NCI-H446 treated with DMSO at 0.1 percent for 48 hours (cell line): ENCODE measurements around the gene TMF1.

Experiments
- DNase-seq: peaks from one replicate; lab custom pipeline; 2025; lab: John Stamatoyannopoulos, UW

The TMF1 gene

GRCh38 chr3:69014022-69014580 is 38.0 kb downstream of the TMF1 start:
- no peak for DNase-seq

GRCh38 chr3:69013253-69014021 is 38.7 kb downstream of the TMF1 start, which contains the start of gene EOGT:
EOGT (minus strand) TSS chr3:69013684; CDS start chr3:69009846, 3,838 bp downstream.
- DNase-seq: peak; percentile 36

- no peak for DNase-seq
These were observed 39.3 kb downstream of the TMF1 start for GRCh38 chr3:69012800-69013252.

- DNase-seq: no peak
These were observed 39.9 kb downstream of the TMF1 start for GRCh38 chr3:69012100-69012799.

GRCh38 chr3:69011096-69011730 is 40.9 kb downstream of the TMF1 start:
- no peak for DNase-seq

- no peak for DNase-seq
These were observed 42.3 kb downstream of the TMF1 start for GRCh38 chr3:69009559-69010410.

GRCh38 chr3:69008980-69009379 is 43.2 kb downstream of the TMF1 start:
- DNase-seq: no peak

GRCh38 chr3:69005791-69006482 is 46.2 kb downstream of the TMF1 start:
- no peak for DNase-seq

GRCh38 chr3:69005071-69005790 is 46.9 kb downstream of the TMF1 start:
- DNase-seq: no peak

GRCh38 chr3:69004138-69004537 is 48.0 kb downstream of the TMF1 start:
- no peak for DNase-seq

GRCh38 chr3:68999605-69000004 is 52.5 kb downstream of the TMF1 start:
- no peak for DNase-seq

- no peak for DNase-seq
These were observed 53.0 kb downstream of the TMF1 start for GRCh38 chr3:68999158-68999557.

GRCh38 chr3:68997887-68998286 is 54.2 kb downstream of the TMF1 start:
- no peak for DNase-seq

- DNase-seq: no peak
These were observed 55.7 kb downstream of the TMF1 start for GRCh38 chr3:68996356-68996995.

GRCh38 chr3:68988740-68989139 is 63.4 kb downstream of the TMF1 start:
- no peak for DNase-seq

GRCh38 chr3:68987322-68987721 is 64.8 kb downstream of the TMF1 start:
- DNase-seq: no peak

- DNase-seq: no peak
These were observed 65.5 kb downstream of the TMF1 start for GRCh38 chr3:68986496-68987208.

GRCh38 chr3:68985146-68985790 is 66.9 kb downstream of the TMF1 start:
- no peak for DNase-seq
